HepG2 (cell line): Measurements from ENCODE around the gene RBBP9. TPM values are rescaled to one million over a fixed set of nuclear protein-coding genes. Genes with fewer than 3 reads are reported as not detected.

Experiments used
- FOXK1 ChIP-seq: sonication (generic); formaldehyde crosslinking; IDR thresholded peaks from 2 replicates; pipeline ENCODE4 v1.4.0; 2020; ENCODE audit warnings: low read depth, missing genetic modification reagents, borderline replicate concordance
- KLF16 ChIP-seq, 2 experiments: sonication (generic) in 1 of 2; formaldehyde crosslinking in 1 of 2; IDR thresholded peaks; 2 replicates each; pipeline versions ENCODE4 v1.6.1 to v1.8.0; 2016 to 2023; ENCODE audit warnings: missing genetic modification reagents in 2 of 2, missing compliant biosample characterization in 1 of 2
- KMT2A ChIP-seq: sonication (generic); formaldehyde crosslinking; IDR thresholded peaks from 2 replicates; pipeline ENCODE4 v1.4.0; 2020; ENCODE audit warnings: missing genetic modification reagents
- PHB2 ChIP-seq: fragments of 450-650 bp; IDR thresholded peaks from 2 replicates; pipeline ENCODE4 v1.6.1; 2018; ENCODE audit not compliant: partially characterized antibody
- PPARG ChIP-seq: conservative IDR thresholded peaks from 2 replicates; pipeline ENCODE4 v1.6.1; 2016; ENCODE audit warnings: missing biosample characterization, missing genetic modification reagents
- PRDM4 ChIP-seq: sonication (generic); formaldehyde crosslinking; IDR thresholded peaks from 2 replicates; pipeline ENCODE4 v1.9.0; 2021; ENCODE audit warnings: missing genetic modification reagents, borderline replicate concordance
- RXRB ChIP-seq: IDR thresholded peaks from 2 replicates; pipeline ENCODE4 v1.6.1; 2016; ENCODE audit warnings: borderline replicate concordance, missing genetic modification reagents, missing compliant biosample characterization
- SUZ12 ChIP-seq: fragments of 150-350 bp; IDR thresholded peaks from 2 replicates; pipeline ENCODE4 v1.6.1; 2014; ENCODE audit warnings: low read depth, low read length
- WIZ ChIP-seq: sonication (generic); formaldehyde crosslinking; IDR thresholded peaks from 2 replicates; pipeline ENCODE4 v1.5.1; 2020; ENCODE audit warnings: mild to moderate bottlenecking, missing genetic modification reagents
- ZBTB34 ChIP-seq: sonication (generic); formaldehyde crosslinking; IDR thresholded peaks from 2 replicates; pipeline ENCODE4 v1.8.0; 2022; ENCODE audit warnings: mild to moderate bottlenecking, missing genetic modification reagents
- ZNF138 ChIP-seq: sonication (generic); formaldehyde crosslinking; IDR thresholded peaks from 2 replicates; pipeline ENCODE4 v1.5.0; 2020; ENCODE audit warnings: mild to moderate bottlenecking, low read depth, missing genetic modification reagents
- ZNF18 ChIP-seq: sonication (generic); formaldehyde crosslinking; IDR thresholded peaks from 2 replicates; pipeline ENCODE4 v1.8.0; 2022; ENCODE audit warnings: mild to moderate bottlenecking, missing genetic modification reagents; ENCODE audit not compliant: insufficient replicate concordance
- ZNF232 ChIP-seq: sonication (generic); formaldehyde crosslinking; IDR thresholded peaks from 2 replicates; pipeline ENCODE4 v1.4.0; 2020; ENCODE audit warnings: missing genetic modification reagents, borderline replicate concordance
- ZNF260 ChIP-seq: sonication (generic); formaldehyde crosslinking; IDR thresholded peaks from 2 replicates; pipeline ENCODE4 v1.4.0; 2020; ENCODE audit warnings: missing genetic modification reagents, low read depth, mild to moderate bottlenecking, borderline replicate concordance
- ZNF441 ChIP-seq: sonication (generic); formaldehyde crosslinking; IDR thresholded peaks from 2 replicates; pipeline ENCODE4 v1.7.0; 2021; ENCODE audit warnings: missing genetic modification reagents, borderline replicate concordance
- ZNF484 ChIP-seq: sonication (generic); formaldehyde crosslinking; IDR thresholded peaks from 2 replicates; pipeline ENCODE4 v1.5.1; 2020; ENCODE audit warnings: mild to moderate bottlenecking, low read depth, missing genetic modification reagents, borderline replicate concordance
- ZNF550 ChIP-seq: sonication (generic); formaldehyde crosslinking; IDR thresholded peaks from 2 replicates; pipeline ENCODE4 v1.4.0; 2020; ENCODE audit warnings: mild to moderate bottlenecking, missing genetic modification reagents, borderline replicate concordance
- ZNF761 ChIP-seq: sonication (generic); formaldehyde crosslinking; conservative IDR thresholded peaks from 2 replicates; pipeline ENCODE4 v1.4.0; 2020; ENCODE audit warnings: mild to moderate bottlenecking, missing genetic modification reagents
- ZNF777 ChIP-seq: sonication (generic); formaldehyde crosslinking; IDR thresholded peaks from 2 replicates; pipeline ENCODE4 v1.4.0; 2020; ENCODE audit warnings: missing genetic modification reagents
- ZSCAN30 ChIP-seq: sonication (generic); formaldehyde crosslinking; IDR thresholded peaks from 2 replicates; pipeline ENCODE4 v1.5.0; 2020; ENCODE audit warnings: mild to moderate bottlenecking, missing genetic modification reagents
- ZSCAN5A ChIP-seq: sonication (generic); formaldehyde crosslinking; IDR thresholded peaks from 2 replicates; pipeline ENCODE4 v1.8.0; 2022; ENCODE audit warnings: mild to moderate bottlenecking, missing genetic modification reagents, borderline replicate concordance
- polyA plus RNA-seq, 8 experiments: library from polyadenylated mRNA; depleted of rRNA in 3 of 8; stranded (reverse) in 7 of 8; unstranded in 1 of 8; fragments of >200 nt; fragmentation: Illumina TruSeq in 4 of 8; extraction: Trizol in 4 of 8; gene quantifications; 2 replicates each; pipeline versions ENCODE4 v1.2.1 to v1.2.3, GENCODE V29; 2011 to 2016; ENCODE audit warnings: low read depth in 4 of 8, missing spikeins in 1 of 8, mixed read lengths in 1 of 8; ENCODE audit not compliant: insufficient read depth in 1 of 8
- total RNA-seq, 5 experiments: library from RNA; depleted of rRNA; stranded (reverse); fragments of >200 nt; fragmentation: Illumina TruSeq; extraction: Trizol; gene quantifications; 2 replicates each; pipeline ENCODE4 v1.2.3, GENCODE V29; 2016; ENCODE audit warnings: low read depth in 1 of 5

Gene RBBP9
- total and polyA plus RNA-seq, 2 of the 13 experiments (the other 11 are each of a cell fraction or from before 2014, with no cell fraction given) = 28.0 to 56.3 TPM

GRCh38 chr20:18507218-18508191 is 10.5 kb upstream of the RBBP9 start, which contains the start of gene SEC23B (continued):
- TF ChIP-seq ZBTB34 (CRISPR knock-in tag) (peak; percentile 81; the same call in 1 of the 2 replicates), WIZ (CRISPR knock-in tag) (peak; percentile 90; the same call in 1 of the 2 replicates), ZNF550 (CRISPR knock-in tag) (no peak), ZNF761 (peak; percentile 84), SUZ12 (no peak), ZNF260 (CRISPR knock-in tag) (no peak), ZNF232 (CRISPR knock-in tag) (peak; percentile 93), ZNF777 (CRISPR knock-in tag) (peak; percentile 54), ZSCAN5A (no peak; the same call in 1 of the 2 replicates), FOXK1 (CRISPR knock-in tag) (peak; percentile 85; the same call in 1 of the 2 replicates), PPARG (CRISPR knock-in tag) (peak; percentile 59), ZSCAN30 (CRISPR knock-in tag) (no peak), ZNF441 (CRISPR knock-in tag) (peak; percentile 84; the same call in 1 of the 2 replicates), ZNF18 (CRISPR knock-in tag) (no peak), ZNF138 (peak; percentile 81; the same call in 1 of the 2 replicates), ZNF484 (CRISPR knock-in tag) (no peak; the same call in 1 of the 2 replicates), PHB2 (no peak), PRDM4 (CRISPR knock-in tag) (peak; percentile 90; the same call in 1 of the 2 replicates), KLF16 (CRISPR knock-in tag; IDR thresholded peaks at IDR 0.05) (peak in 1 of 2 experiments; percentile 94; a peak in 2 of 4 replicates), KMT2A (CRISPR knock-in tag) (peak; percentile 82; the same call in 1 of the 2 replicates), RXRB (CRISPR knock-in tag) (no peak; the same call in none of the 2 replicates)
